ENCODE data around the gene GLB1L2.

The GLB1L2 gene

GRCh38 chr11:134364261-134364660, 32.5 kb downstream of the GLB1L2 start:
- ATAC-seq: no peak
- H3K27ac Mint-ChIP-seq: no peak overlapping the region
- H3K9me3 Mint-ChIP-seq: no peaks in the 10 kb centered on the region
- no peak overlapping the region for H3K4me3 Mint-ChIP-seq
- no peaks in the 10 kb centered on the region for H3K36me3 Mint-ChIP-seq
- H3K27me3 Mint-ChIP-seq: peaks cover 54% of the 10 kb centered on the region
- H3K4me1 Mint-ChIP-seq: peaks cover 8% of the 10 kb centered on the region

GRCh38 chr11:134365011-134365925, 33.5 kb downstream of the GLB1L2 start:
- no peak overlapping the region for H3K27ac Mint-ChIP-seq
- H3K9me3 Mint-ChIP-seq: no peaks in the 10 kb centered on the region
- H3K4me3 Mint-ChIP-seq: no peak overlapping the region
- no peak for ATAC-seq
- H3K4me1 Mint-ChIP-seq: peaks cover 8% of the 10 kb centered on the region
- H3K36me3 Mint-ChIP-seq: no peaks in the 10 kb centered on the region
- H3K27me3 Mint-ChIP-seq: peaks cover 44% of the 10 kb centered on the region

DNA sequence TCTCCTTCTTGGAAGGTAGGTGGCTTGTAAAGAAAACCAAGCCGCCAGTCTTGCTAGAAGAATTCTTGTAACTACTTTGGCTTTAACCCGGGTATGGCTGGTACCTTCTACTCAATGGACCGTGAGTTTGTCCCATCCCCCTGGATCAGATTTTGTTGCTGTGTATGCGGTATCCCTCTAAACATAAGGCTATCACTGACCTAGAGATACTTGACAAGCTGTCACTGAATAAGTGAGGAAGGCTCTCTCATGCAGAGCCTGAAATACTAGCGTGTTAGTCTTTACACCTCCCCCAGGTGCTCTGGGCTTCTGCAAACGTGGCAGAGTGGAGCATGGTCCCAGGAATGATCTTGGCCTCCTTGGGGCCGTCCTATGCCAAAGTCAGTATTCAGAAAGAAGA, 34.5 kb downstream of the GLB1L2 start:
- ATAC-seq: no peak
- Mint-ChIP-seq H3K9me3 (no peaks in the 10 kb centered on the region), H3K27me3 (peaks cover 34% of the 10 kb centered on the region), H3K36me3 (no peaks in the 10 kb centered on the region), H3K4me3 (no peak overlapping the region), H3K27ac (no peak overlapping the region), H3K4me1 (peaks cover 7% of the 10 kb centered on the region)

GRCh38 chr11:134367781-134368180, 36.0 kb downstream of the GLB1L2 start:
- peaks cover 23% of the 10 kb centered on the region for H3K27me3 Mint-ChIP-seq
- no peaks in the 10 kb centered on the region for H3K9me3 Mint-ChIP-seq
- H3K27ac Mint-ChIP-seq: no peak overlapping the region
- no peaks in the 10 kb centered on the region for H3K4me1 Mint-ChIP-seq
- no peak for ATAC-seq
- H3K36me3 Mint-ChIP-seq: no peaks in the 10 kb centered on the region
- no peak overlapping the region for H3K4me3 Mint-ChIP-seq

GRCh38 chr11:134369656-134370525, 38.1 kb downstream of the GLB1L2 start:
- H3K4me1 Mint-ChIP-seq: no peaks in the 10 kb centered on the region
- no peak overlapping the region for H3K27ac Mint-ChIP-seq
- no peak for ATAC-seq
- no peak overlapping the region for H3K4me3 Mint-ChIP-seq
- H3K36me3 Mint-ChIP-seq: no peaks in the 10 kb centered on the region
- no peaks in the 10 kb centered on the region for H3K9me3 Mint-ChIP-seq
- peaks cover 26% of the 10 kb centered on the region for H3K27me3 Mint-ChIP-seq

- H3K36me3 Mint-ChIP-seq: no peaks in the 10 kb centered on the region
- H3K9me3 Mint-ChIP-seq: no peaks in the 10 kb centered on the region
- no peak for ATAC-seq
- no peaks in the 10 kb centered on the region for H3K4me1 Mint-ChIP-seq
- H3K4me3 Mint-ChIP-seq: no peak overlapping the region
- H3K27me3 Mint-ChIP-seq: peaks cover 25% of the 10 kb centered on the region
- no peak overlapping the region for H3K27ac Mint-ChIP-seq
Observed at GRCh38 chr11:134370526-134371435, 39.0 kb downstream of the GLB1L2 start.

- Mint-ChIP-seq H3K4me1 (no peaks in the 10 kb centered on the region), H3K27ac (no peak overlapping the region)
Observed at GRCh38 chr11:134371436-134372185, 39.8 kb downstream of the GLB1L2 start.

GRCh38 chr11:134372536-134372935, 40.7 kb downstream of the GLB1L2 start:
- Mint-ChIP-seq H3K36me3 (no peaks in the 10 kb centered on the region), H3K27me3 (peaks cover 25% of the 10 kb centered on the region), H3K4me1 (no peaks in the 10 kb centered on the region), H3K9me3 (no peaks in the 10 kb centered on the region), H3K27ac (no peak overlapping the region), H3K4me3 (no peak overlapping the region)
- no peak for ATAC-seq

More at GRCh38 chr11:134371436-134372185, 39.8 kb downstream of the GLB1L2 start:
- H3K27me3 Mint-ChIP-seq: peaks cover 25% of the 10 kb centered on the region
- no peak for ATAC-seq
- no peaks in the 10 kb centered on the region for H3K36me3 Mint-ChIP-seq
- no peaks in the 10 kb centered on the region for H3K9me3 Mint-ChIP-seq
- H3K4me3 Mint-ChIP-seq: no peak overlapping the region

- Mint-ChIP-seq H3K9me3 (no peaks in the 10 kb centered on the region), H3K4me3 (no peak overlapping the region), H3K27ac (no peak overlapping the region), H3K36me3 (no peaks in the 10 kb centered on the region), H3K27me3 (peaks cover 25% of the 10 kb centered on the region), H3K4me1 (no peaks in the 10 kb centered on the region)
- no peak for ATAC-seq
Observed at GRCh38 chr11:134372961-134373360, 41.2 kb downstream of the GLB1L2 start.

DNA sequence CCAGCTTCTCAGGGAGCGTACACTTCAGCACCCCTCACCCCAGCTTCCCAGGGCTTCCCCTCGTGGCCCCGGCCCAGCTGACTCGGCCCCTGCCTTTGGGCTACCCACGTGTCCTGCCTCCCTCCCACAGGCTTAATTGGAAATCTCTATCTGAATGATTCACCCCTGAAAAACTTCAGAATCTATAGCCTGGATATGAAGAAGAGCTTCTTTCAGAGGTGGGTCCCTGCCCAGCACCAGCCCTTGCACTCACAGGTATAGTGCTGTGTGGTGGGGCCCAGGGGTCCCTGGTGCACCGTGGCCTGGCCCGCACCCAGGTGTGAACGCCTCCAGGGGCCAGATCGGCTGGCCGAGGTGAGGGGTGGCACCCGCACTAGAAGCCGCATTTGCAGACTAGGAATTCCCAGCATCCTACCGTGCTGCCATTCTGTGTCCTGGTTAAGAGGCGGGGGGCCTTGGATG, 41.8 kb downstream of the GLB1L2 start:
- Mint-ChIP-seq H3K4me3 (no peak overlapping the region), H3K36me3 (no peaks in the 10 kb centered on the region), H3K27ac (no peak overlapping the region), H3K9me3 (no peaks in the 10 kb centered on the region), H3K27me3 (peaks cover 25% of the 10 kb centered on the region), H3K4me1 (no peaks in the 10 kb centered on the region)
- ATAC-seq: no peak

GRCh38 chr11:134374171-134374570, 42.4 kb downstream of the GLB1L2 start:
- no peak for ATAC-seq
- H3K27me3 Mint-ChIP-seq: peaks cover 25% of the 10 kb centered on the region
- no peak overlapping the region for H3K27ac Mint-ChIP-seq
- no peaks in the 10 kb centered on the region for H3K36me3 Mint-ChIP-seq
- H3K4me3 Mint-ChIP-seq: no peak overlapping the region
- H3K9me3 Mint-ChIP-seq: no peaks in the 10 kb centered on the region
- H3K4me1 Mint-ChIP-seq: no peaks in the 10 kb centered on the region

DNA sequence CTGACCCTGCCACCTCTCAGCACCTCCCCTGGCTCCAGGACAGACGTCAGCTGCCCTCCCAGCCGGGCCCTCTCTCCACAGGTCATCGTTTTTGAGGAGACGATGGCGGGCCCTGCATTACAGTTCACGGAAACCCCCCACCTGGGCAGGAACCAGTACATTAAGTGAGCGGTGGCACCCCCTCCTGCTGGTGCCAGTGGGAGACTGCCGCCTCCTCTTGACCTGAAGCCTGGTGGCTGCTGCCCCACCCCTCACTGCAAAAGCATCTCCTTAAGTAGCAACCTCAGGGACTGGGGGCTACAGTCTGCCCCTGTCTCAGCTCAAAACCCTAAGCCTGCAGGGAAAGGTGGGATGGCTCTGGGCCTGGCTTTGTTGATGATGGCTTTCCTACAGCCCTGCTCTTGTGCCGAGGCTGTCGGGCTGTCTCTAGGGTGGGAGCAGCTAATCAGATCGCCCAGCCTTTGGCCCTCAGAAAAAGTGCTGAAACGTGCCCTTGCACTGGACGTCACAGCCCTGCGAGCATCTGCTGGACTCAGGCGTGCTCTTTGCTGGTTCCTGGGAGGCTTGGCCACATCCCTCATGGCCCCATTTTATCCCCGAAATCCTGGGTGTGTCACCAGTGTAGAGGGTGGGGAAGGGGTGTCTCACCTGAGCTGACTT, 43.2 kb downstream of the GLB1L2 start:
- Mint-ChIP-seq H3K27ac (no peak overlapping the region), H3K36me3 (no peaks in the 10 kb centered on the region), H3K4me1 (no peaks in the 10 kb centered on the region), H3K4me3 (no peak overlapping the region), H3K9me3 (no peaks in the 10 kb centered on the region), H3K27me3 (peaks cover 30% of the 10 kb centered on the region)
- no peak for ATAC-seq

DNA sequence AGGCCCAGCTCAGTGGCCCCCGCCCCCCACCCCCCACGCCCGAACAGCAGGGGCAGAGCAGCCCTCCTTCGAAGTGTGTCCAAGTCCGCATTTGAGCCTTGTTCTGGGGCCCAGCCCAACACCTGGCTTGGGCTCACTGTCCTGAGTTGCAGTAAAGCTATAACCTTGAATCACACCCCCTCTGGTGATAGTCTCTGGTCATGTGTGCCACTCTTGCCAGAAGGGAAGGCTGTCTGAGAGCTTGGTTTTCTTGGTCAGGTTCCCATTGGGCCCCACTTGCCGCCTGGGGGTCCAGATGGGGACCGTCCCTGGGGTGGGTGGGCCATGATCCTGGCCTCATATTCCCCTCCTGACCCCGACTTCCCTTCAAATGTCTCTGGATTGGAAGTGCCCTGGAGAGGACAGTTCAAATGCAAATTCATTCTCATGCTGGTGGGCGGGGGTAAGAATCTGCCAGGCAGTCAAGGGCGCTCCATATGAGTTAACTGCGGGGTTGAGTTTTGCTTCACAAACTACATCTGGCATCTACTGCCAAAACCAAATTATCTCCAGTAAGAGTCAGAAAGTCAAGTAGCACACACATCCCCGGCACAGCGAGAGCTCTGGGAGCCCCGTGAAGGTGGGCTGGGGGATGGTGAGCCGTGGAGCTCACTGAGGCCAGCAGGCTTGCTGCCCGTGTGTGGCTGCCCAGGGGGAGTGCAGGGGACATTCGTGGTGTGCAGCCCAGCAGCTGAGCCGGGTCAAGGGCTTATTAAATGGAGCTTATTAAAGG, 44.5 kb downstream of the GLB1L2 start:
- ATAC-seq: no peak
- Mint-ChIP-seq H3K36me3 (no peaks in the 10 kb centered on the region), H3K27ac (no peak overlapping the region), H3K27me3 (peaks cover 35% of the 10 kb centered on the region), H3K4me1 (no peaks in the 10 kb centered on the region), H3K4me3 (no peak overlapping the region), H3K9me3 (no peaks in the 10 kb centered on the region)
